Measurements from ENCODE around the gene CYTH3. TPM values are rescaled to one million over a fixed set of nuclear protein-coding genes. Genes with fewer than 3 reads are reported as not detected.

CYTH3 gene
- total RNA-seq, 2 donors from 2014 or later, result 12.8 to 13.2 TPM

DNA sequence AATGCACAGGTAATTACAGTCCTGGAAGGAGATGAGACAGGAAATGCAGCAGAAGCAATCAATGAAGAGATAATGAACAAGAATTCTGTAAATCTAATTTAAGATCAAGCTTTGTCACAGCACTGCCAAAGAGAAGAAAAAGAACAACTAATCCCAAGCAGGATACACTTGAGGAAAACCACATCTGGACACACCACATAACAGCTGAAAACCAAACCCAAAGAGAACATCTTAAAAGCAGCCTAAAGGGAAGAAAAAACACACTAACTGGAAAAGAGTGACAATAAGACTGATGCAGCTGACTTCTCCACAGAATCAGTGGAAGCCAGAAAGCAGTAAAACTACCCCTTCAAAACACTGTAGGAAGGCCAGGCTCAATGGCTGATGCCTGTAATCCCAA is 10.2 kb downstream of the CYTH3 start:
- no peak for ATAC-seq
- no peak for DNase-seq
- intact Hi-C loops (cut with DNase I, micrococcal nuclease), result no loop called here

DNA sequence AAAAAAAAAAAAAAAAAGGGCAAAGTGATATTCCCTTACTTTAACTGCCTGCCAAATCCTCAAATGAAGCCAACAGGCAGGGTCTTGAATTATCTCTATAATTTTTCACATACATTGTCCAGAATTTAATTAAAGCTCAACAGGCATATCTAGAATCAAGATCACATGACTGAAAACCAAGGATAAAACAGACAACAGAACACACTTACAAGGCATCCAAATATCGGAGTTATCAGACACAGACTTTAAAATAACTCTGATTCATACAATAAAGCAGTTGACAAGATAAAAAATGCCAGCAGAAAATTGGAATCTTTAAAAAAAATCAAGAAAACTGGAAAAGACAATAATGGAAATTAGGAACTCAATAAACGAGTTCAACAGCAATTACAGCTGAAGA is 10.7 kb downstream of the CYTH3 start:
- ATAC-seq (no peak), DNase-seq (no peak)
- intact Hi-C loops (cut with DNase I, micrococcal nuclease), result no loop called here

- ATAC-seq (no peak), DNase-seq (no peak)
- intact Hi-C loops (cut with DNase I, micrococcal nuclease), result no loop called here
Measured at GRCh38 chr7:6260291-6261187, 11.9 kb downstream of the CYTH3 start.

DNA sequence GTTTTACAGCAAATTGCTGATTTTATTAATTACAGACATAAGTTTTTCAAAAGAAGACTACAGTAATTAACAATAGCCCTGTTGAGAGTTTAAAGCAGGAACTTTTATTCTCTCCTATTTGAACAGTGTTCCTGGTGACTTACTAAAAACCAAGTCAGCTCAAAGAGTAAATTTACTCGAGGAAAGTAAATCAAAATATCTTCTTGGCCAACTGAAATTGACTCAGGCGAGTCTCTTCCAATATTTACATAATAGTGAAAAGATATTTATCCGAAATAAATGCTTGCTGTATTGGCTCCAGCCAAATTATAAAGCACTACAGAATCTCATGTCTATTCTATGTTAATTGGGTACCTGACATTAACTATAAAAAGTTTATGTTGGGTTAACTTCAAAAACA is 13.2 kb downstream of the CYTH3 start:
- intact Hi-C loops (cut with DNase I, micrococcal nuclease), result no loop called here
- no peak for ATAC-seq

DNA sequence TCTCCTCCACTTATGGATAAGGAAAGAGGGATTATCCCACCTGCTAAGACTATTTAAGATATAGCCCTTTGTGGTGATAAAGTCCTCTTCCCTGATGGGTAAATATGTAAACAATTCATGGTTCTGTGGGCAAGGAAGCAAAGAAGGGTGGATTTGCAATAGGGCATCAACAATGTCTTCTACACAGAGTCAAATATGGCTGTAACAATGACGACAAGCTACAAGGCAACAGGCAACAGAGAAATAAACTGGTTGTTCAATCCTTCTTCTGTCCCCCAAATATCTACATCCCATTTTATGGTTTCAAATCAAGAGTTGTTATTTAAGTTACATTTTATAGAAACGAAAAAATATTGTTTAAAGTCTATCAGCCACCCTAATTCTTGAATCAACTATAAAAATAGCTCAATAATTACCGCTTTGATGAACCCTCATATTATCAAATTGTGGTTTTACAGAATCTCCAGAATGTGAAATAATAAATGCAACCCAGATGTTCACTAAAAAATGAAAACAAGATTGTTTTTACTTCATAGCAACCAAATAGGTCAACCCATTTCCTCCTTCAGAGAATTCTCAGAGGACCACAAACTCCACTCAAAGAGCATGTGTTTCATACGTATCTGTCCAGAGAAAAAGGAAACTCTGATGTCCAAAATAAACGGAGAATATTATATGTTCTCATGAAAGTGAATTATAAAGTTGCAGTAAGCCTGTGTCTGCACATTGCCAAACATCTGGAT is 13.8 kb downstream of the CYTH3 start:
- ATAC-seq, result no peak
- no peak for DNase-seq
- intact Hi-C loops (cut with DNase I, micrococcal nuclease), result no loop called here

More for the DNA sequence above, 13.2 kb downstream of the CYTH3 start:
- no peak for DNase-seq

- intact Hi-C loops (cut with DNase I, micrococcal nuclease), result no loop called here
- no peak for ATAC-seq
- DNase-seq, result no peak
Measured at GRCh38 chr7:6257675-6258074, 14.7 kb downstream of the CYTH3 start.

GRCh38 chr7:6256677-6257535 is 15.5 kb downstream of the CYTH3 start:
- peak in 1 of 2 donors; percentile 33 for DNase-seq
- intact Hi-C loops (cut with DNase I, micrococcal nuclease), result no loop called here
- ATAC-seq, result peak; percentile 81

DNA sequence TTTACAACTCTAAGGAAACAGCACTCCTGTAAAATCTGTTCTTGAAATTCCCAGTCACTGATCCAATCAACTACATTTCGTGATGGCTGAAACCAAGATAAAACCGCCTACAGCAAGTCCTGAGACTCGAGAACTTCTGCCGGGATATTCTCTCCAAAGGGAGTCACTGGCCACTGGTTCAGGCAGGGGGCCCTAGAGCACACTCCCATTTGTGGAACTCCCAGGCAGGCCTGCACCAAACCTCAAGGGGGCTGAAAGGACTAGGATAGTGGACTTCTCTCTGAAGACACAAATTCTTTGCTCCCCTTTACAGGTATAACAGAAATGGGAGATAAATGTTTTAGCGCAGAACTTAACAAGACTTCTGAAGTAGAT is 16.3 kb downstream of the CYTH3 start:
- DNase-seq (no peak), ATAC-seq (peak; percentile 25)
- intact Hi-C loops (cut with DNase I, micrococcal nuclease), result no loop called here

GRCh38 chr7:6254866-6255265 is 17.6 kb downstream of the CYTH3 start:
- intact Hi-C loops (cut with DNase I, micrococcal nuclease), result no loop called here
- DNase-seq (no peak), ATAC-seq (no peak)

- intact Hi-C loops (cut with DNase I, micrococcal nuclease), result no loop called here
- no peak for DNase-seq
- no peak for ATAC-seq
Measured at GRCh38 chr7:6252748-6253147, 19.7 kb downstream of the CYTH3 start.

GRCh38 chr7:6252341-6252746 is 20.1 kb downstream of the CYTH3 start:
- DNase-seq (no peak), ATAC-seq (no peak)
- intact Hi-C loops (cut with DNase I, micrococcal nuclease), result no loop called here

DNA sequence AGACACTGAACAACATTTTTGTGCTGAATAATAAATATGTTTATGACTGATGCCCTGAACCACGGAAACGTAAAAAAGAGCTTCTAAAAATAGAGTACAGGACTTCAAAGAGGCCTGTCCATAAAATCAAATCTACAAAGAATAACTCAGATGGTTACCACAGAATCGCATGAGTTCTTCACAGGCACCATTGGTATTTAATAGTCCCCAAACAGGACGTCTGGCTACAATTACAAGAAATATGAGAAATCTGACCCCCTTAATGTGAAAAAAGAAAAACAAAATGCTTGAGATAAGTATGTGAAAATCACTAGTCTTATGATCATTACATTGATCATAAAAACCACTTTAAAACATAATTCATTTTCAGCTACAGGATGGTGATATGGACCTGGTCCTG is 20.8 kb downstream of the CYTH3 start:
- DNase-seq, result no peak
- intact Hi-C loops (cut with DNase I, micrococcal nuclease), result no loop called here
- no peak for ATAC-seq

DNA sequence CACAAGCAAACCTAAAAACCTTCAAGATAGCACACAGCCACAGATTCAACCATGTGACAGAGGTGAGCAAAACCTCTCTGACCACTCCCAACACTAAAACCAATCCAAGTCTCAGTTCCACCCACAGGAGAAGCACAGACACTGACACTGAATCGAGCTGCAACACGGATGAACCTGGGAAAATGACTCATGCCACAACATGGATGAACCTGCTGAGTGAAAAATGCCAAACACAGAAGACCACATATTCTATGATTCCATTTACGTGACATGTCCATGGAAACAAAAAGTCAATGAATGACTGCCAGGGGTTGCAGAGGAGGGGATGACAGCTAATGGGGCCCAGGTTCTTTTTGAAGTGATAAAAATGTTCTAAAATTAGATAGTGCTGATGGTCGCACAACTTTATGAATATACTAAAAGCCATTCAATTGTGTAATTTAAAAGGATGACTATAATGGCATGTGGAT is 22.0 kb downstream of the CYTH3 start:
- DNase-seq (no peak), ATAC-seq (no peak)
- intact Hi-C loops (cut with DNase I, micrococcal nuclease), result no loop called here

DNA sequence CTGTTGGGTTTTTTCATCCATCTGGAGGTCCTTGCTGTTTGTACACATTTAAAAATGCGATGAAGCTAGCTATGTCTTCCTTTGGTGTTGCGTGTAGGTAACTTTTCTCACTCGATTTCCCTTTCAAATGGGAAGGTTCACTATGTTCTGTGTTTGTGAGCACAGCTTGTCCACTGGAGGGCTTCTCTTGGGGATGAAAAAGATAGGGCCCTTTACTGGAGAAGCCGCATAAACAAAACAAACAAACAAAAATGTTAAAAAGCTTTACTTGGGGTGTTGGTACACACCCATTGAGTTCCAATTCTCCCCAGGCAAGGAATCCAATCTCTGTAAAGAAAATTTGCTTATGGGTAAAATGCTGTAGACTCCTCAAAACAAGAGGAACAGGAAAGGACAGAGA is 23.4 kb downstream of the CYTH3 start:
- DNase-seq (no peak), ATAC-seq (no peak)
- intact Hi-C loops (cut with DNase I, micrococcal nuclease), result no loop called here

DNA sequence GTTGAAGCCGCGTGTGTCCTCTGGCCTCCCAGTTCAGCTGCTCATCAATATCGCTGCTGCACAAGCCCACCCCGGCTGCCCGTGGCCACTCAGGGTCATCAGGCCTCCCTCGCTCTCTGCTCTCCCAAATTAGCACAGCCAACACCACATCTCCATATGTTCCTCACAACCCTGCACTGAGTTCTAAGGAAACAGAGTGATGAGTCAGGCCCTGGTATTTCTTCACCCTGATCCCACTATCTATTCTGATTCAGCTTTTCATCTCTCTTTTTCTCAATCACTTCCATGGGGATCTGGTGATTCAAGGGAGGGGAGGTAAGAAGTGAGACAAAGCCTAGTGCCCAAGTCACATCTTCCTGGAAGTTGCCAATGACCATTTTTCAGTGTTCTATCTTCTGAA is 23.8 kb downstream of the CYTH3 start:
- no peak for ATAC-seq
- intact Hi-C loops (cut with DNase I, micrococcal nuclease), result no loop called here

GRCh38 chr7:6246251-6246917 is 26.0 kb downstream of the CYTH3 start:
- intact Hi-C loops (cut with DNase I, micrococcal nuclease), result no loop called here
- DNase-seq (no peak), ATAC-seq (no peak)

More for the DNA sequence above, 23.8 kb downstream of the CYTH3 start:
- no peak for DNase-seq

DNA sequence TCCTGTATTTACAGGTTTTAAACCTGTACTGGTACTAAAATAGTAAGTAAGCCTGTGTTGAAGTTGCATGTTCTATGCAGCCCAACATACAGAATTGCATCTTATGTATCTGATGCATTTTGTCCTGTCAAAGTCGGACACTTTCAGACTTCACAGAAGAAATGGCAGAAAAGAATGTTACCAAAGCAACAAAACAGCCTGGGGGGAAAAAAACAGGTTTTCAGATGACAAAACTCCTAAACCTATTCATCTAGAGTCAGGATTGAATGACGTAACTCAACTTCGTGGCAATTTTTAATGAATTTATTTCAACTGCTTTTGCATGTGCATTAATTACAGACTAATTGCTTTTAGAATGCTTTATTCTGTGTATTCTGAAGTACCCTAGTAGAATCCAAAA is 28.4 kb downstream of the CYTH3 start:
- ATAC-seq (no peak), DNase-seq (no peak)
- intact Hi-C loops (cut with DNase I, micrococcal nuclease), result no loop called here

GRCh38 chr7:6243168-6243567 is 29.3 kb downstream of the CYTH3 start:
- no peak for ATAC-seq
- no peak for DNase-seq
- intact Hi-C loops (cut with DNase I, micrococcal nuclease), result no loop called here

DNA sequence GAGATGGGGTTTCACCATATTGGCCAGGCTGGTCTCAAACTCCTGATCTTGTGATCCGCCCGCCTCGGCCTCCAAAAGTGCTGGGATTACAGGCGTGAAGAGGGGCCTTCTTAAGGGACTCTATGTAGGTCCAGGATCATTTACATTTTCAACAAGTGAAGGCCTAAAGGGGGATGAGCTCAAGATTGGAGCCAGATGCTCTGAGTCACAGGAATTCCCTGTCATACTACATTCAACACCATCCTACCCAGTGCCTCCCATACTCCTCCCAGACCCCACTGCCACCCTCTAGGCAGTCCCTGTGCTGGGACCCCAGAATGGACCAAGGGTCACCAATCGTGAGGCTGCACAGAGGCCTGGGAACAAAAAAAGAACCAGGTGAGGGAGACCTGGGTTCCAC is 29.9 kb downstream of the CYTH3 start:
- ATAC-seq, result no peak

More for the DNA sequence above, 29.9 kb downstream of the CYTH3 start:
- no peak for DNase-seq
- intact Hi-C loops (cut with DNase I, micrococcal nuclease), result no loop called here
